ENCODE results near the gene NAALADL2. TPM values are rescaled to one million over a fixed set of nuclear protein-coding genes. Genes with fewer than 3 reads are reported as not detected.
"Not testable (repeated sequence)": the region's sequence is repeated elsewhere in the genome, so short reads cannot be mapped to it uniquely, and the experiment has no call there.

NAALADL2 gene
- total RNA-seq, 1 donor from 2014 or later, result 34.2 TPM

DNA sequence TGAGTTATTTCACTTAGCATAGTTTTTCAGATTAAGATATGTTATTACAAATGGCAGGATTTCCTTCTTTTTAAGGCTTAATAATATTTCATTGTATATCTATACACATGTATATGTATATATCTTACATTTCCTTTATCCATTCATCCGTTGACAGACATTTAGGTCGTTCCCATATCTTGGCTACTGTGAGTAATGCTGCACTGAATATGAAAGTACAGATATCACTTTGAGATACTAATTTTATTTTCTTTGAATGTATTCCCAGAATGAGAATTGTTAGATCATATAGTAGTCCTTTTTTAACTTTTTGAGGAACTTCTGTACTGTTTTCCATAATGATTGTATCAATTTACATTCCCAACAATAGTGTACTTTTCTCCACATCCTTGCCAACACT is 270.4 kb downstream of the NAALADL2 start:
- DNase-seq (ENCODE audit: low spot score), result no peak

DNA sequence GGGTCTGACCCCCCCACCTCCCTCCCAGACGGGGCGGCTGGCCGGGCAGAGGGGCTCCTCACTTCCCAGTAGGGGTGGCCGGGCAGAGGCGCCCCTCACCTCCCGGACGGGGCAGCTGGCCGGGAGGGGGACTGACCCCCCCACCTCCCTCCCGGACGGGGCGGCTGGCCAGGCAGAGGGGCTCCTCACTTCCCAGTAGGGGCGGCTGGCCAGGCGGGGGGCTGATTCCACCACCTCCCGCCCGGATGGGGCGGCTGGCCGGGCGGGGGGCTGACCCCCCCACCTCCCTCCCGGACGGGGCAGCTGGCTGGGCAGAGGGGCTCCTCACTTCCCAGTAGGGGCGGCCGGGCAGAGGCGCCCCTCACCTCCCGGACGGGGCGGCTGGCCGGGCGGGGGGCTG is 272.7 kb downstream of the NAALADL2 start:
- not testable (repeated sequence) for DNase-seq (ENCODE audit: low spot score)

DNA sequence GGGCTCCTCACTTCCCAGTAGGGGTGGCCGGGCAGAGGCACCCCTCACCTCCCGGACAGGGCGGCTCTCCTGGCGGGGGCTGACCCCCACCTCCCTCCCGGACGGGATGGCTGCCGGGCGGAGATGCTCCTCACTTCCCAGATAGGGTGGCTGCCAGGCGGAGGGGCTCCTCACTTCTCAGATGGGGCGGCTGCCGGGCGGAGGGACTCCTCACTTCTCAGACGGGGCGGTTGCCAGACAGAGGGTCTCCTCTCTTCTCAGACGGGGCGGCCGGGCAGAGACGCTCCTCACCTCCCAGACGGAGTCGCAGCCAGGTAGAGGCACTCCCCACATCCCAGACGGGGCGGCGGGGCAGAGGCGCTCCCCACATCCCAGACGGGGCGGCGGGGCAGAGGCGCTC is 273.6 kb downstream of the NAALADL2 start:
- DNase-seq (ENCODE audit: low spot score), result not testable (repeated sequence)

DNA sequence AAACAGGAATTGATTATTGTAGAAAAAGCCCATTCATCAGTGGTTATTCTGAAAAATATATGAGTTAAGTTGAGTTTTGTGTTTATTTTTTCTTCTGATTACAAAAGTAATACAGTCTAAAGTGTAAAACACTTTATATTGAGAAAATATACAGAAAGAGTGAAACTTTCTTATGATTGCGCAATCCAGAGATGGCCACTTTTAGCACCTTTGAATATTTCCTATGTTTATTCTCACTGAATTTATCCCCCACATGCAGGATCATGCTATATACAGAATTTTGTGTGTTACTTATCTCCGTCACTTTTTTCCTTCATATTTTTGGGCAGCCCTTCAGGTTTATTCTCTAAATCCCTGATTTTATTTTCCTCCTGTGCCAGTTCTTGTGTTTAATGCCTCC is 285.2 kb downstream of the NAALADL2 start:
- no peak for DNase-seq (ENCODE audit: low spot score)

DNA sequence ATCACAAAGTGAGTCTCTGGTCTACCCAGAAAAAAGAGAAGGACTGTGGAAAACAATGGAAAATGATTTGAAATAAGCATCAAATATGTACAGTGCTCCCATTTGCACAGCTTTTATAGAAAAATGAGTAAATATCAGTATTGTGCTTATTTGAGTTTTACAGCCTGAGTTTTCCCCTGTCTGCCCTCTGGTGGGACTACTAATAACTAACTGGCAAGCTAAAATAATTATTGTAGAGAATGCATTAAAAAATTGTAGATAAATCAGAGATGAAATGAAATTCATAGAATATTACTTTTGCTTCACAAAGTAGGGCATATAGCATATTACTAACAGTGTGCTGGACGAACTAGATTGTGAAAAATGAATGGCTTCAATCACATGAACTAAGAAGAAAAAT is 287.1 kb downstream of the NAALADL2 start:
- DNase-seq (ENCODE audit: low spot score), result no peak

GRCh38 chr3:175149675-175150074 is 290.5 kb downstream of the NAALADL2 start:
- DNase-seq (ENCODE audit: low spot score), result peak; percentile 18

GRCh38 chr3:175150812-175151401 is 291.8 kb downstream of the NAALADL2 start:
- no peak for DNase-seq (ENCODE audit: low spot score)

- DNase-seq (ENCODE audit: low spot score), result no peak
These were observed 294.5 kb downstream of the NAALADL2 start for GRCh38 chr3:175153595-175153994.

GRCh38 chr3:175155172-175155571 is 296.0 kb downstream of the NAALADL2 start:
- DNase-seq (ENCODE audit: low spot score), result no peak

DNA sequence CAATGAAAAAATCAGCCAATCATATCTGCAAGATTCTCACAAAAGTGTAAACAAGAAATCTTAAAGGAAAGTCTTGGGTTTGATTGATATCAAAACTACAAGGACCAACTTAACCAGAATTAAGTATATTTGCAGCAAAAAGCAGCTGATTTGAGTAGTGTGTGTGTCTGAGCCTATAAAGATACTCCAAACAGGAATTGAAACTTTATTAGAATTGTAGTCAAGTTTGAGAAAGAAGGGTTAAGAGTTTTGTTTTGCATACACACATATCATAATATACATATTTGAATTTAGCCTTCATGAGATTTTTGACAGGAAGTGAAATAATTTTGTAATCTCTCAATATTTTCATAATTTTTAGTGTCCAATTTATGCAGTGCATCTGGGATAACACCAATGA is 300.1 kb downstream of the NAALADL2 start:
- no peak for DNase-seq (ENCODE audit: low spot score)

GRCh38 chr3:175161291-175161690 is 302.2 kb downstream of the NAALADL2 start:
- DNase-seq (ENCODE audit: low spot score), result no peak

- DNase-seq (ENCODE audit: low spot score), result no peak
These were observed 304.6 kb downstream of the NAALADL2 start for GRCh38 chr3:175163686-175164085.

GRCh38 chr3:175173117-175173516 is 314.0 kb downstream of the NAALADL2 start:
- not testable (repeated sequence) for DNase-seq (ENCODE audit: low spot score)

- no peak for DNase-seq (ENCODE audit: low spot score)
These were observed 317.4 kb downstream of the NAALADL2 start for GRCh38 chr3:175176556-175176955.

DNA sequence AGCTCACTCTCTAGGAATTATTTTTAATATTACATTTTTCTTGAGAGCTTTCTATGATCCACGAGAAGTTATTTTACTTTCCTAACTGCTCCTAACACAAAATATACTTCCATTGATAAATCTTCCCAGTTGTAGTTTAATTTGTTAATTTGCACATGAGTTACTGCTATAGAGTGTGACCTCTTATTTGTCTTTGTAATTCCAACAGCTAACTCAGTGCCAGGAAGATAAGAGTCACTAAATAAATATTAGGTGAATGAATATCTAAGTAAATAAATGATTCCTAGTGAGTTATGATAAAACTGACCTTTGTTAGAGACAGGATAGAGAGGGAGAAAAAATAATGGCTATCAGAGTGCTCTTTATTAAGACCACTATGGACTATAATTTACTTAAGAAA is 319.9 kb downstream of the NAALADL2 start:
- DNase-seq (ENCODE audit: low spot score), result no peak

- DNase-seq (ENCODE audit: low spot score), result no peak
These were observed 325.3 kb downstream of the NAALADL2 start for GRCh38 chr3:175184392-175184791.

DNA sequence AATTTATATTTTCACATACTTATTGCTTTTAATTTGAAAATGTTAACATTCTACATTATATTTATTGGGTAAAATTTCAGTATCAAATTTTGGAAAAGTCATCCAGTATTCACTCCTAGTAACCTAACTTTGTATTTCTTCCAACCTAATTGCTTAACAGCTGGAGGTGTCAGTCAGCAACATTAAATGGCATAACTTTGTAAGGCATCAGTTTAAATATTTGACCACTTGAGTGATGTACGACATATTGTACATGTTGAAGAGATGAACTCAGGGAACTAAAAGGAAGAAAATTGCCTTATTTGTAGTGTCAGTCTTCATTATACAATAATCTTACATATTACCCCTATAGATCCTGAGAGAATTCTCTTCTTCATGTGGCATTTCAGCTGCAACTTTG is 326.8 kb downstream of the NAALADL2 start:
- DNase-seq (ENCODE audit: low spot score), result no peak

DNA sequence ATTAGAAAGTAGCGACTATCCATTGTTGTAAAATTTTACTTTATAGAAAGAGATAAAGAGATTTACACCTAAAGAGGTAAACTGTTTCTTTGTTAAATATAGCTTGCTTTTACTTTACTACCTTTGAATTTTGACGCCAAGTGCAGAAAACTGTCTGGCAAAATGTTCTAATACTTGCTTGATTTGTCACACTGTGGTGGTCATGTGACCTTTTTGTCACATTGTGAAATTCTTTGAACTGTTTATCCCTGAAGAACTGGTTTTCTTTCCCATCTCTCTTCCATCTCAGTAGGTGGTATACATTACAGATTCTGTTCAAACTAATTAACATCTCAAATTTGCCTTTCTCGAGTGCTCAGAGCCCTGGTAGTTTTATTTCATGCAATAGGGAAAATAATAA is 327.4 kb downstream of the NAALADL2 start:
- DNase-seq (ENCODE audit: low spot score), result no peak

- no peak for DNase-seq (ENCODE audit: low spot score)
These were observed 328.5 kb downstream of the NAALADL2 start for GRCh38 chr3:175187586-175187985.

DNA sequence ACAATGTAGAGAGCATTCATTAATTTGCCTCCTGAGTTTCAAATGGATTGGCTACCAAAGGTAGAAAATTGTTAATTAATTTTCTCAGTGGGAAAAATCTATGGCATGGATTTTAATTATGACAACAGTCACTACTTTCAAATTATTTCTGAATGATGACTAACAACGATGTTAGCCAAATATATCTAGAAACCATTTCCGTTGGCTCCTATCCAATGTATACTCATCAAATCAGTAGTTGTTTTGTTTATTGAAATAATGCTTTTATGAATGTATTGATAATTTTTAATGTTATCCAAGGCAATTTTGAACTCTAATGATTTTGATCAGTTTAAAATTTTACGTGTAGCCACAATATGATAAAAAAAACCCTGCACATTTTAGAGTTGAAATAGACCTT is 333.4 kb downstream of the NAALADL2 start:
- no peak for DNase-seq (ENCODE audit: low spot score)

DNA sequence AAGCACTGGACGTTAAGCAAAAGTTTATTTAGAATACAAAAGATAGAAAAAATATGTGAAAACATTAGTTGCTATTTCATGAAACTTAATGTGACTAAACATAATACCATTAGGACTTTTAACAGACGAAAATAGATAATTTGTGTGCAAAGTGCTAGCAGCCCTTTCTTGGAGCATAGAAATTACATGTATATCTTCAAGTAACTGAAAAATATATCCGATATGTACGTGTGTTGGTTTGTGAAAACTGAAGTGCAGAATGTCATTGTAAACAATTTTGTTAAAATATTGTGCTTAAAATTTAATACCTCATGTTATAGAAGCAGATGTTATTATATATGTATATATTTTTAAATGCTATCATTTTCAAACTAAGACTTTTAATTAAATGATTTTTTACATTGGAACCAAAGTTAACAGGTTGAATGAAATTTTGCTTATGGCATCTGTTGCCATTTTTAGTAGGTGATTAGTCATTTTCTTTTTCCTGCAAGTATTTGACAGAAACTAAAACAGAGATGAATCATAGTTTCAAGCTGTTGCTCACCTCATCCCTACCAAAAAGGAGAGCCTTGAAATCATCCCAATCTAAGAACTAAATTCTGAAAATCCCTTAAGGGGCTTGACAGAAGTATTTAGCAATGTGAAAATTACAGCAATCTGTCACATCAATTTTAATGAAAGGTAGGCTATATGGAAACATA is 334.8 kb downstream of the NAALADL2 start:
- DNase-seq (ENCODE audit: low spot score), result no peak

DNA sequence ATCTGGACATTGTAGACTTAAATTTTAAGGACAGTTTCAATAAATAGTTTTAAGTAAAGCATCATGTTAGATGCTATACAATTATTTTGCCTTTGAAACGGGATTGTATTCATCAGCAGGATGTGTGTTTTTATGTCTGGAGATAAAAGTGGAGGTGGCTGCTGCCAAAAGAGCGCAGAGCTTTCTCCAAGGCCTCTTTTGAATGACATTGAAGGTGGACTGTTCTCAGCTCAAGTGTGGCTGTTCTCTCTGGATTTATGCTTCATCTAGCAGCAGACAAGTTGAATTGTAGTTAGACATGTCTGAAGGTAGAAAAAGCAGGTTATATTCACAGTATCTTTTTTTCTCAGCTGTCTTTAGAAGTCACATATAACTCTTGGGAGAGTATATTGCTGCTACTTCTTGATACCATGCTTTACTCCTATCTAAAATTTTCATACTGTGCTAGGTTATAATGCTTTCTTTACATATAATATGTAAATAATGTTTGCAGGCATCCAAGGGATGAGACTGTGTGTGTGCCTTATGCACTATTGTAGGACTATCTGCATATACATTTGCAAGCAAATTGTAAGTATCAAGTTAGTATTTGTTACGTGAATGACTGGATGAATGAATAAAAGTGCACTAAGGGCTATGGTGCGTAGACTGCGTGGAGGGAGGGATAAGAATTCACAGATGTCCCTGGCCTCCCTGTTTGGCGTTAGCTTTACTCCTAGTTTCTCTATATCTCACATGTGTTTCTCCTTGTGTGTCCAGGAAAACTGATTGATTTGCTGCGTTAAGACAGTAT is 340.1 kb downstream of the NAALADL2 start:
- DNase-seq (ENCODE audit: low spot score), result no peak

DNA sequence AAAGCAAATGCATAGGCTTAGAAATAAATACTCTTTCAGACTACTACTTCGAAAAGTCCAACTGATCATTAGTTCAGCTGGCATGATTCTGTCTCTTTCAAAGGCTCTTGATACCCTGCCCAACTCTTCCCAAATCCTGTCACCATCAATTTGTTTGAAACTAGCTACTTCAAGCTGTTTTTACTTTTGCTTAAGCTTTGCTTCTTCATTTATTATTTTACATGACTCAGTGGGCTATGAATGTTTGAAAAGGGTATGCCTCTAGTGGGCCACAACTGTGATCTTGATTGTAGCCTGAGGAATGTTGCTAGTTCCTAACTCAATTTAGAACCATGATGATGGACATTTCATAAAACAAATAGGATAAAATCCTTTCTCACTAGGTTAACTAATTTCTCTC is 340.8 kb downstream of the NAALADL2 start:
- no peak for DNase-seq (ENCODE audit: low spot score)
